ENCODE measurements around the gene RARG.

RARG gene

DNA sequence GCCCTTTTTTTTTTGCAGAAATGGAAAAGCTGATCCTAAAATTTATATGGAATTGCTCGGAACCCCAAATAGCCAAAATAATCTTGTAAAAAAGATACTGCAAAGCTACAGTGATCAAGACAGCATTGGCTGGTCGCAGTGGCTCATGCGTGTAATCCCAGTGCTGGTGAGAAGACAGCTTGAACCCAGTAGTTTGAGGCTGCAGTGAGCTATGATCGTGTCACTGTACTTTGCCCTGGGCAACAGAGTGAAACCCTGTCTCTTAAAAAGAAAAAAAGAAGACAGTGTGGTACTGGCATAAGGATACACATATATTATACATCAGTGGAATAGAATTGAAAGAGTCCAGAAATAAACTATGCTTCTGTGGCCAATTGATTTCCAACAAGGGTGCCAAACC lies 30.4 kb downstream of the RARG start:
- ChIA-PET CTCF (interaction anchor here (0.8 to 19.5 kb wide), 10 partner anchors 11 to 307 kb away, joined by 3 to 383 read pairs (median 4); partner anchors contain the start of genes MYG1 and PFDN5), POLR2A (no interaction called here)
- no peak for DNase-seq (ENCODE audit: extremely low spot score)
- TF ChIP-seq, protein P1, sequence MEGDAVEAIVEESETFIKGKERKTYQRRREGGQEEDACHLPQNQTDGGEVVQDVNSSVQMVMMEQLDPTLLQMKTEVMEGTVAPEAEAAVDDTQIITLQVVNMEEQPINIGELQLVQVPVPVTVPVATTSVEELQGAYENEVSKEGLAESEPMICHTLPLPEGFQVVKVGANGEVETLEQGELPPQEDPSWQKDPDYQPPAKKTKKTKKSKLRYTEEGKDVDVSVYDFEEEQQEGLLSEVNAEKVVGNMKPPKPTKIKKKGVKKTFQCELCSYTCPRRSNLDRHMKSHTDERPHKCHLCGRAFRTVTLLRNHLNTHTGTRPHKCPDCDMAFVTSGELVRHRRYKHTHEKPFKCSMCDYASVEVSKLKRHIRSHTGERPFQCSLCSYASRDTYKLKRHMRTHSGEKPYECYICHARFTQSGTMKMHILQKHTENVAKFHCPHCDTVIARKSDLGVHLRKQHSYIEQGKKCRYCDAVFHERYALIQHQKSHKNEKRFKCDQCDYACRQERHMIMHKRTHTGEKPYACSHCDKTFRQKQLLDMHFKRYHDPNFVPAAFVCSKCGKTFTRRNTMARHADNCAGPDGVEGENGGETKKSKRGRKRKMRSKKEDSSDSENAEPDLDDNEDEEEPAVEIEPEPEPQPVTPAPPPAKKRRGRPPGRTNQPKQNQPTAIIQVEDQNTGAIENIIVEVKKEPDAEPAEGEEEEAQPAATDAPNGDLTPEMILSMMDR (IDR thresholded peaks at IDR 0.05; ENCODE audit: control extremely low read depth, extremely low read depth, low read depth, missing control alignments): no peak

DNA sequence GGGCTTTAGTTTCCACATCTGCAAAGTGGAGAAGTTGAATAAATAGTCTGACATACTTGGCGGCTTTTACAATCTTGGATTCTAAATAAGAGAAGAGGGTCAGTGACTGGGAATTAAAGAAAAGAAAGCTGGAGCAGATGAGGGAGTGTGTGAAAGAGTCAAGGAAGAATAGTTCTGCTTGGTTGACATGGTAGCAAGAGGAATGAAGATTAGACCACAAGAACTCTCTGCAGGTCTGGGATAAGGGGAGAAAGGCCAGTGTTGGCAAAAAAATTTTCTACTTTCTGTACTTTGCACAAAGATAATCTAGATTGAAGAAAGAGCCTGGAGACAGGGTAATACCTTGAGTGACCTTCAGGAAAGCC lies 30.9 kb downstream of the RARG start:
- ChIA-PET POLR2A (no interaction called here), CTCF (interaction anchor here (0.8 to 19.5 kb wide), 10 partner anchors 12 to 308 kb away, joined by 3 to 383 read pairs (median 4); partner anchors contain the start of genes MYG1 and PFDN5)
- TF ChIP-seq, protein P1 (IDR thresholded peaks at IDR 0.05; ENCODE audit: control extremely low read depth, extremely low read depth, low read depth, missing control alignments): no peak
- no peak for DNase-seq (ENCODE audit: extremely low spot score)

DNA sequence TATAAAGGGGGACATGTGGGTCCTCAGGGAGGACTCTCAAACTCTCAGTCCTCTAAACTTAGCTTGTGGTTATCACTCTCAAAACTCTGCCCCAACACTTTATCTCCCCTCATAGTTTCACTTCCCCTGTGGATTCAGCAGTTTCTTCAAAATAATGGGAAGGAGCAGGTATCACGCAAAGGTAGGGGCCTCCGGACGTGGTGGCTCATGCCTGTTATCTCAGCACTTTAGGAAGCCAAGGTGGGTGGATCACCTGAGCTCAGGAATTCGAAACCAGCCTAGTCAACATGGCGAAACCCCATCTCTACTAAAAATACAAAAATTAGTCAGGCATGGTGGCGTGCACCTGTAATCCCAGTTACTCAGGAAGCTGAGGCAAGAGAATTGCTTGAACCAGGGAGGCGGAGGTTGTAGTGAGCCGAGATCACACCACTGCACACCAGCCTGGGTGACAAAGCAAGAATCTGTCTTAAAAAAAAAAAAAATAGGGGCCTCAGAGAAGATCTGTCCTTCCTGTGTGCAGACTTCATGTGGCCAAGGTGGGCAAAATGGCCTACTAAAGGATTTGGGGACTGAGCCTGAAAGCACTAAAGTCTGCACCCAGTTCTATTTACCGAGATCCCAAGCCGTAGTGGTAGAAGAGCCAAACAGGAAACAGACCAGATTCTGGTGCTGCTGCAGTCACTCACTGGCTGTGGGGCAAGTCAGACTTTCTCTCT lies 31.4 kb downstream of the RARG start:
- TF ChIP-seq, protein P1 (IDR thresholded peaks at IDR 0.05; ENCODE audit: control extremely low read depth, extremely low read depth, low read depth, missing control alignments): no peak
- CTCF ChIA-PET: interaction anchor here (0.8 to 19.5 kb wide), 9 partner anchors 12 to 308 kb away, joined by 3 to 383 read pairs (median 4); partner anchors contain the start of genes AAAS, MYG1 and PFDN5
- peak; percentile 52 for DNase-seq (ENCODE audit: extremely low spot score)
- POLR2A ChIA-PET: interaction anchor here (0.6 kb wide), 1 partner anchor 25 kb away, joined by 5 read pairs; no protein-coding TSS in a partner anchor

DNA sequence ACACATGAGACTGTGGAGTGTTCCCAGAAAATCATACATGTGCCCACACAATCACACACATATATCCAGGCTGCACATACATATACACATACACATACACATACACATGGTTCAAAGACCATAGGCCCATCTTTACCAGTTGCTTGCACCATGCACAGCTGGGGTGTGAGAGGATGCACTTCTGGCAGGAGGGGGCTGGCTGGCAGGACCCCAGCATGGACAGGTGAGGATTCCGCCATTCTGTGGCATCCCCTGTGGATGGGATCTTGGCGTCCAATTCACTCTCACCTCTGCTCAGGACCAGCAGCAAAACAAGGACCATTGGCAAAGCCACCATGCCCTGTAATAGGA lies 31.9 kb downstream of the RARG start:
- POLR2A ChIA-PET: interaction anchor here (0.6 kb wide), 1 partner anchor 24 kb away, joined by 5 read pairs; no protein-coding TSS in a partner anchor
- no peak for DNase-seq (ENCODE audit: extremely low spot score)
- TF ChIP-seq, protein P1 (IDR thresholded peaks at IDR 0.05; ENCODE audit: control extremely low read depth, extremely low read depth, low read depth, missing control alignments): no peak
- CTCF ChIA-PET: interaction anchor here (0.8 to 19.5 kb wide), 6 partner anchors 13 to 145 kb away, joined by 3 to 383 read pairs (median 21); partner anchors contain the start of genes AAAS, MYG1 and PFDN5

DNA sequence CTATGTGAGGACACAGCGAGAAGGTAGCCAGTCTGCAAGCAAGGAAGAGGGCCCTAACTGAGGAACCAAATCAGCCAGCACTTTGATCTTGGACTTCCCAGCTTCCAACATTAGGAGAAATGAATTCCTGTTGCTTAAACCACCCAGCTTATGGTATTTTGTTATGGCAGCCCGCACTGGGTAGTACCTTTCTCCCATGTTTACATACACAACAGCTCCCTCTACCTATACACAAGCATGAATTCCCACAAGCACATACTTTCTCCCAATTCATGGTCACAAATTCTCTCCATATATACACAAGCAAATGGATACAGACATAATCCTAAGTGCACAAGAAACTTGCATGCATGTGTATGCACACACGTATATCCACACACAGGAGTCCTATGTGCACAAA lies 32.3 kb downstream of the RARG start:
- ChIA-PET CTCF (interaction anchor here (0.6 to 19.5 kb wide), 12 partner anchors 9 to 221 kb away, joined by 3 to 383 read pairs (median 14); partner anchors contain the start of genes AAAS, CSAD, MYG1 and PFDN5), POLR2A (no interaction called here)
- no peak for DNase-seq (ENCODE audit: extremely low spot score)
- TF ChIP-seq, protein P1 (IDR thresholded peaks at IDR 0.05; ENCODE audit: control extremely low read depth, extremely low read depth, low read depth, missing control alignments): no peak

DNA sequence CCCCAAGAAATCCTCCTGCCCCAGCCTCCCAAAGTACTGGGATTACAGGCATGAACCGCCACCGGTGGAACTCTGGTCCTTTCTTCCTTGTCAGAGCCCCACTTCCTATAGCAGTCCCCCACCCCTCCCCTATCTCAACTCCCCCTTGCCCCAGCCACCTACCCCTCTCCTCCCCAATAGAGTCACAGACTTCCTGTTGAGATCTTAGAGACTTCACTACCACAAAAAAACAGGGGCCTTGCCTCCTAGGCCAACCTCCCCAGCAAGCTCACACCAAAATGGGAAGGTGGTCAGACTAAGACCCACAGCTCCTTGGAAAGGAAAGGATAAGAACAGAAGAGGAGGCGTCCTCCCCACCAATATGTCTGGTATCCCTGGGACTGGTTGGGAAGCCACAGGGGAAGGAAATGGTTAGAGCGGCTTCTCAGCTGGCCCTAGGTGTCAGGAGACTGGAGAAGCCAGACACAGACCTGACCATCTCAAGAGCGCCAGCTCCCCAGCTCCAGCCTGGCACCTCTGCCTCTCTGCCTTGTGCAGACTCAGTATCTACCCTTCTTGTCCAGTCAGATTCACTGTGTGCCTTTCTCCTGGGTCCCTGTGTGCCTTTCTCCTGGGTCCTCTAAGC lies 33.4 kb downstream of the RARG start:
- TF ChIP-seq, protein P1 (IDR thresholded peaks at IDR 0.05; ENCODE audit: control extremely low read depth, extremely low read depth, low read depth, missing control alignments): no peak
- no peak for DNase-seq (ENCODE audit: extremely low spot score)
- POLR2A ChIA-PET: interaction anchor here (0.7 to 1.4 kb wide), 2 partner anchors 11 to 13 kb away, joined by 3 to 4 read pairs; no protein-coding TSS in a partner anchor
- CTCF ChIA-PET: interaction anchor here (0.8 to 19.5 kb wide), 13 partner anchors 9 to 223 kb away, joined by 3 to 383 read pairs (median 13); partner anchors contain the start of genes AAAS, CSAD, MYG1 and PFDN5

Data from GM10248 (cell line).